Cardiac septum (tissue), 1 donor: ENCODE results near the gene BMP7. TPM values are rescaled to one million over a fixed set of nuclear protein-coding genes. Genes with fewer than 3 reads are reported as not detected.

Source experiments
- DNase-seq: peaks from one replicate; pipeline ENCODE4 v3.0.0-alpha.2; 2020; ENCODE audit warnings: low spot score
- intact Hi-C: fragments of 100-400 bp; cut with DNase I; formaldehyde crosslinking; loops from one replicate; pipeline ENCODE4 v1.14.0; 2022
- long read RNA-seq: library from polyadenylated mRNA; unstranded; transcript quantifications from one replicate; pipeline ENCODE4 v2.0.0, GENCODE V29; 2021
- total RNA-seq: library from RNA; stranded (reverse); fragmentation: NEBNext Ultra II Directional; extraction: Animal tissue kit (Norgen Biotek cat#: 25700); gene quantifications from one replicate; pipeline ENCODE4 v1.2.1, GENCODE V29; 2021
- donor health status: DM: no; HTN: no; CAD: no.

BMP7 gene
- 2.7 TPM for total RNA-seq
- long read RNA-seq, full-length matches to known transcripts: 6 of 6 reads
- long read RNA-seq, partial matches to known transcripts: 0 of 6 reads
- long read RNA-seq, other reads (novel, unspliced or antisense): 0 of 6 reads

DNA sequence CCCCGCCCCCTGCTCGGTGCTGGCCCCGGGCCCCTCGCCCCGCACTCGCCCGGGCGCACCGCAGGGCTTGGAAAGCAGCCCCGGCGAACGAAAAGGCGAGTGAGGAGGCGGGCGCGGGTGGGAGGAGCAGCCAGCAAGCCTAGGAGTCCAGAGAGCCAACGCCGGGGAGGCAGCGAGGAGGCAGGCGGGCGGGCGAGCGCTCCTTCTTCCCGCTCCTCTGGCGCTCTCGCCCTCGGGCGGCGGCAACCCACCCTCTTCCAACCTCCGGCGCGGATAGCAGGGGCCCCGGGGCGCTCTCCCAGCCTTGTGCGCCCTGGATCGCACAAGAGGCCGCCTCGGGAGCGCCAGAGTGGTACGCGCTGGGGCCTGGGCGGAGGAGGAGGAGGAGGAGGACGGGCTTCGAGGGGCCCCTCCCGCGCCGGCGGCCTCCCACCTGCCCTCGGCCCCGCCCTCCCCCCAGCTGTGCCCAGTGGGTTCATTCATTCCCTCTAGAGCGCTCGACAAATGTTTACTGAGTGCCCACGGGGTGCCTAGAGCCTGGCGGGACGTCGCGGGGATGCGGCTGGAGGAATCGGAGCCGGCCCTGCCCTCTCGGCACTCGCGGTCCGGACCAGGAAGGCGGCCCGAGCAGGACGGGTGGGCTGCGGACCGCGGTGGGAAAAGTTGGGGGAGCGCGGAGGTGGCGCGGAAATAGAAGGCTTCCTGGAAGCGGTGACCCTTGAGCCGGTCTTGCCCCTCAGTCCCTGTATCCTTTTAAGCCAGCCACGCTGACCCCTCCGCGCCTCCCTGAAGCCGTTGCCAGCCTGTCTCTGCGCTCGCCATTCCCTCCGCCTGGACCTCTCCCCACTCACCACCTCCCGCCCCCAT is at the start of gene BMP7:
BMP7 (minus strand) TSS at position 351 of the 867 bp plus-strand sequence. CDS start 519 bp downstream, outside the sequence.
- intact Hi-C loops: no loop called here
- no peak for DNase-seq

DNA sequence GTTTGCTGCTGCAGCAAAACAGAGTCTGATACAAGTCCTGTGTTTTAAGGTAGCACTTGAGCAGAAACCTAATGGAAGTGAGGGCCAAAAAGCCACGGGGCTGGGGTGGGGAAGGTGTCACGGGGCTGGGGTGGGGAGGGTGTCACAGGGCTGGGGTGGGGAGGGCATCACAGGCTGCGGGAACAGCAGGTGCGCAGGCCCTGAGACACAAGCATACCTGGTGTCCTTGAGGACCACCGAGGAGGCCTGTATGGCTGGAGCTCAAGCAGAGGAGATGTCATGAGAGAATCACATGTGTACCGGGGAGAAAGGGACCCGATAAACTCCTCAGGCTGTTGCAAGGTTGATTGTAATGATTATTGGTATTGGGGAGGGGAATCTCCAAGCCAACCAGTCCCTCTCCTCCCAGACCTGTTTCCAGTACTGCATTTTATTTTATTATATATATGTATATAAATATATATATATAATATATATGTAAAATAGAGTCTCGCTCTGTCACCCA is 49.6 kb upstream of the BMP7 start:
- intact Hi-C loops: no loop called here
- peak; percentile 10 for DNase-seq

DNA sequence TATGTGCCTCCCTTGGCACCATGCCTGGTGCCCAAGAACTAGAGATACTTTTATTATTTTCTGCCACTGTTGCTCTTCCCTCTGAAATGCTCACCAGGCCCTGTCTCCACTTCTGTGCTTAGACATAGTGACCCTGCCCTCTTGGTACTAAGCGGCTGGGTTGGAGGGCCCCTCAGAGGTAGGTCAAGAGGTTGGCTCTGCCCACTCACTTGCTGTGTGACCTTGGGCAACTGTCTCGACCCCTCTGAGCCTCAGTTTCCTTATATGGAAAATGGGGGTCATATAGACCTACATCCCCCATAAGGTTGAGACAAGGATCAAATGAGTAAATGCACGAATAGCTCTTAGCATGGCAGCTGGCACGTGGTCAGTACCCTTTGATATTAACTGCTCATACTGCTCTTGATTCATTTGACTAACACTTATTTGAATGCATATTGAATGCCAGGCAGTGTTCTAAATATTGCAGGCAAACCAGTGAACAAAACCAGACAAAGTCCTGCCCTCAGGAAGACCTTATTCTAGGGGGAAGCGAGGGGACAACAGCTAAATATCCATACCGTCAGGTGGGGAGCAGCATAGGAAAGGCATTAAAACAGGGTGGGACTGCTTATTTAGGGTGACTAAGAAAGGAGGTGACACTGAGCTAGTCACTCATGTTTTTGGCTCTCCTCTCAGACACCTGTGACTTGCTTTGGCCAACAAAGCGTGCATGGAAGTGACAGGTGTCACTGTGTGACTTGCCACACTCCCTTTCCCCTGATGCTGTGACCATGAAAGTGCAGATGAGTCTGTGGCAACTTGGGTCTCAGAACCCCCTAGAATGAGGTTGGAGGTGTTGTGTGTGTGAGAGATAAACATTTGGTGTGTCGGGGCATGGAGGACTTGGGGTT is 48.9 kb upstream of the BMP7 start:
- intact Hi-C loops: no loop called here
- peak; percentile 6 for DNase-seq

DNA sequence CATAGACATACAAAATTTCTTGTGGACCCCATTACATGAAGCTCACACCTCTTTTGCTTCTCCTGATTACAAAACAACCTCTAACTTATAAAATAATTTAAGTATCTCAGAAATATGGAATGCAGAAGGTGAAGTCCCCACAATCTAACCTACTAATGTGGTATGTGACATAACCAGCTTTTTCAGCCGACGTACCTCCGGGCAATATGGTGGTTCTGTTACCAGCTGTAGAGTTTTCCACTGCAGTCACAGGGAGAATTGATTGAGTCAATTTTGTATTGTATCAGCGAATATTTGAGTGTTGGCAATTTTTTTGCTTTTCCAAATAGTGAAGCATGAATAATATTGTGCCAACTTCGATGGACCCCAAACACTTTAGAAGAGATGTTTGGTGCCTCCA is 47.5 kb upstream of the BMP7 start:
- peak; percentile 12 for DNase-seq
- intact Hi-C loops: no loop called here

DNA sequence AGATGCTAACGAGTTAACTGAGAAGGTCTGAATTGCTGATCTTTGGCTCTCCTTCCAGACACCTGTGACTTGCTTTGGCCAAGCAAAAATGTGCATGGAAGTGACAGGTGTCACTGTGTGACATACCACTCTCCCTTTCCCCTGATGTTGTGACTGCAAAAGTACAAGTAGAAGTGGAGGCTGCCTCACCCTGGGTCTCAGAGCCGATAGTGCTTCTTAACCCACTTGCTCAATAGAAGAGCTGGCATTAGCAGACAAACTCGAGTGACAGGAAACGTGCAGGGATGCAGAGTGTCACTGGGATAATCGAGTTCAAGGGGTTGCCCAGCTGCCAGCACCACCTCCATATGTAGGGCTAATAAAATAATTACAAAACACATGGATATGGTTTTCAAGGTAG is 46.8 kb upstream of the BMP7 start:
- intact Hi-C loops: no loop called here
- DNase-seq: peak; percentile 36

DNA sequence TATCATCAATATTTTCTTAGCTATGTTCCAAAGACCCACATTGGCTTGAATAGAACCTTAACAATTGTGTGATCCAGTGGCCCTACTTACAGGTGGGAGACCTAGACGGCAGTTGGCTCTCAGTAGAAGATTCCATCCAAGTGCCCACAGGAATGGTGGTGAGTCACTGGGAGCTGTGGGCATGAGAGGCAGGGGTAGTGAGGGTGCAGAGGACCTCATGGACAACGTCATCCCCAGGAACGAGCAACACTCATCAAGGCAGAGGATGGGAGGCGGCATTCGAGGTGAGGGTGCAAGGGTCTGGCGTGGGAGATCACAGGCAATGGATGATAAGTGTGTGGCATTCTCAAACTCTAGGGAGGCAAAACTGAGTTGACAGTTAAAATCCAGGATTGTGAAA is 45.7 kb upstream of the BMP7 start:
- intact Hi-C loops: no loop called here

DNA sequence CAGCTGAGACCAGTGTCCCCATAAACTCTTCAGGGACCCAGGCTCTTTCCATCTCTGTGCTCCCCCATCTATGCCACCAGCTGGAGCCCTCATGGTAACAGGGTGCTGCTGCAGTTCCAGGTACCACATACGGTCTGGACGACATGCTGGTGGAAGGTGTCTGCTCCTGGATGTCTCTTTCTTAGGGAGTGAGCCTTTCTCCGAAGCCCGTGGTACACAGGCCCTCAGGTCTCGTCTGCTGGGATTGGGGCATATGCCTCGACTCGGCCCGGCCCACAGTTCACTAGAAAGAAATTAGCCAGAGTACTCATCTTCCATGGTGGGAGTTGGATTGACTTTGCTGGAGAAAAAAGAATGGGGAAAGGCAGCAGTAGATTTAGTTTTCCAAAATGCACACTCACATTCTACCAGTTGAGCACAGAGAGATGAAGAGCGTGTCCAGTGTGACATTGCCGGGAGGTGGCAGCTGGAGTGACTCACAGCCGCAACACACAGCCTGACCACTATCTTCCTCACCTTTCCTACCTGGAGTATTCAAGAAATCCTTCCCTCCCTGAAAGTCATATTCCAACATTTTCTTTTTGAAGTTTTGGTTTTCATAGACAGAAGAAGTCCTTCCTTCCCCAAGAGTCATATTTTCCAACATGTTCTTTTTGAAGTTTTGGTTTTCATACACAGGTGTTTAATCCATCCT is 44.5 kb upstream of the BMP7 start:
- intact Hi-C loops: no loop called here
- peak; percentile 51 for DNase-seq

More for the DNA sequence above, 45.7 kb upstream of the BMP7 start:
- peak; percentile 9 for DNase-seq

DNA sequence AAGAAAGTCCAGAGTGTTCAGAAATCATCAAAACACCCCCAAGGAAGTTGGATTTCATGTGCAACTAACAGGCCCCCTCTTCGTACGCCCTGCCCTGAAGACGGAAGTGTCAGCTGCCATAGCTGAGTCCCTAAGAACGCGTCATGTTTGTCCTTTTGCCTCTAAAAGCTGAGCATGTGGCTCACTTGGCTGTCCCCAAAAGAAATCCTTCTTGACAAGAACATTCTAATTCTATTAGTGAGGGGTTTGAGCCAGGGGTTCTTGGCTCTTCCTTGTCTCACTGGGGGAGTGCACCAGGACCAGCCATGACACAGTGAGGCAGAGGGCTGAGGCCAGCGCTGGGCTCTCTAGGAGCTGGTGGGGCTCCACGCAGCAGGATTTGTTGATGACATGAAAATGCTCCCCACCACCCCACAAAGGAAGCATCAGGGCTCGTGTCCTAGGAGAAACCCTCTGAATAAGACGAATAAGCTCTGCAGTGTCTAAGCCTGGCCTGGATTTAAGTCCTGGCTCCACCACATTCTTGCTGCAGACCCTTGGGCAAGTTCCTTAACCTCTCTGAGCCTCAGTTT is 43.2 kb upstream of the BMP7 start:
- peak; percentile 47 for DNase-seq
- intact Hi-C loops: no loop called here

DNA sequence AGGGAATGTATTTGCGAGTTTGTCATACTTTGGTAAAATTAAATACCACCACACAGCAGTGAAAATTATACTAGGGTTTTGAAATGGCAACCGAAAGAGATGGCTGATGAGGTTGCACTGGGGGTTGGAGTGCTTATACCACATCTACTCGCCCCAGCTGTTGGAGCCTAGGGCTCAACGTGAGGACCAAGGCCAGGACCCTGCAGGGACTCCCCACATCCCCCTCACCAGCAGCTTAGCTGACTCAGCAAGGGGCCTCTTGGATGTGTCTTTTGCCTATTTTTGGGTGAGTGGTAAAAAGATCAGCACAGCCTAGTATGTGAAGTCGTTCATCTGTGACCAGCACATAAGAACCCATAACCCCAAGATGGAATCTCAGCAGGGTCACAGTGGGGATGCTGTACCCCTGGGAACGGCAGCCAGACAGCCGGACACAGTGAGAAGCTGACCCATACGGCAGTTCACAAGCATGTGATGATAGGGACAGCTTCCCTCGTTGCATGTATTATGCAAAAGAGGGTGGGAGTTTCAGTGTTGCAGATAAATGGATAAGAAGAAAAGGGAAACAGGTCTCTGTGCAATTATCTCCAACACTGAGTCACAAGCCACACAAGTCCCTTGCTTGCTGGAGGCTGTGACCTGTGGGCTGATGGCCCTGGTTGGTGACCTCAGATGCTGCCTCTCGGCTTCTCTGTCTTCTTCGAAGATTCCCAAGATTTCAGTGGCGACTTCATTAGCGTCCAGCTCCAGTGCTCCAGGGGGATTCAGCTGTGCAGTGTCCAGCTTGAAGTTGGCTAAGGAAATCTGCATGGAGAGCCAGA is 42.2 kb upstream of the BMP7 start:
- DNase-seq: peak; percentile 39

DNA sequence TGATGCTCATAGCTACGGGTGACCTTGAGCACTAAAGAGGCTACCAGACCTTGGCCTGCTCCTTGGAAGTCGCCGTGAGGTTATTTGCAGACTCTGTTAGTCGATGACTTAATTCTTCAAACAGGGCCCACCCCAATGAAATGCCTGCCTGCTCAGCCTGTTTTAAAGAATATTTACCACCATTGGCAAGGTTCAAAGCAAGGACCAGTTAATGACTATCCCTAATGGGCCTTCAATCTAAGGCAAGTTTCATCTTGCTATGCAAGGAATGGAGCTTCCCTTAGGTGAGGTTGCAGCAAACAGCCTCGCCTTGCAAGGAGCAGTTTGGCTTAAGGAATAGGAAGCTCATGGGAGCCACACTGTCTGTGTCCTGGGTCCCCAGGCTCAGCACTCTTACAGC is 40.3 kb upstream of the BMP7 start:
- peak; percentile 26 for DNase-seq
- intact Hi-C loops: no loop called here

More for the DNA sequence above, 42.2 kb upstream of the BMP7 start:
- intact Hi-C loops: no loop called here

DNA sequence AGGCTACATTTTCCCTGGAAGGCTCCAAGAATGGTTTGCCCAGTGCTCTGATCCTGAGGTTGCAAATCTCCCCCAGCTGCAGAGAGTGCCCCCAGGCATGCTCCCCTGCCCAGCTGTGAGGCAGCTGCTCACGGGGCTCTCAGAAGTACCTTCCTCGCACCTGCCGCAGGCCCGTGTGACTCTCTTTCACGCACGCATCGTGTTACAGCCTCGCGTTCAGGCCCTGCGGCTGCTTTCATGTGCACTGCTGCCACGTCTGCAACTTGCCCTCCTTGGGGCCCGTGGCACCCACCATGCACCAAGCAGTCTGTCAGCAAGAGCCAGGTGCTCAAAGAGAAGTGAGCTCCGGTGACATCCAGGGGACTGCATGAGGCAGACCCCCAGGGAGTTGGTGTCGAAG is 34.6 kb upstream of the BMP7 start:
- DNase-seq: no peak
- intact Hi-C loops: no loop called here

DNA sequence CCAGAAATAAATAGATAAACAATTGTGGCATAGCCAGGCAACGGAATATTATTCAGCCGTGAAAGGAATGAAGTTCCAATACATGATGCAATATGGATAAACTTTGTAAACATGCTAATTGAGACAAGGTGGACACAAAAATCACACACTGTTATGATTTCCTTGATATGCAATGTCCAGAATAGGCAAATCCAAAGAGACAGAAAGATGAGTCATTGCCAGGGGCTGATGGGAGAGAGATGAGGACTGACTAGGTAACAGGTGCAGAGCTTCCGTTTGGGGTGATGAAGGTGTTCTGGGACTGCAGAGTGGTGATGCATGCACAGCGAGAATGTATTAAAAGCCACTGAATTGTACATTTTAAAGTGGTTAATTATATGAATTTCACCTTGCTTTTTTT is 32.0 kb upstream of the BMP7 start:
- no peak for DNase-seq
- intact Hi-C loops: no loop called here

DNA sequence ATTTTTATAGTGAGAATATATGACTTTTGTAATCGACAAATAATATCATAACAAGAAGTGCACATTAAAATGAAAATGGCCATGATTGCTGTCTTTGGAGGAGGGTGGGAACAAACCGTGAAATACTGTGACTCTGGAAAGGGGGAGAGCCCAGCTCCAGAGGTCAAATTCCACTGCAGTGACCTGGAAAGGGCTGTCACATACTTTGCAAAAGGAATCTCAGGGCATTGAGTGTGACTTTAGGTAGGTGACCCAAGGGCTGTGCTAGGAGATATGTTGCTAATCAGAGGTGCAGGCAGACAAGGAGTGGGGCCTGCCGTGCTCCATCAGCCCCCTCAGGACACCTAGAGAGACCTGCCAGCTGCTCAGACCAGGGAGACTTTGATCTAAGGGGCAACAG is 28.1 kb upstream of the BMP7 start:
- DNase-seq: no peak
- intact Hi-C loops: no loop called here

DNA sequence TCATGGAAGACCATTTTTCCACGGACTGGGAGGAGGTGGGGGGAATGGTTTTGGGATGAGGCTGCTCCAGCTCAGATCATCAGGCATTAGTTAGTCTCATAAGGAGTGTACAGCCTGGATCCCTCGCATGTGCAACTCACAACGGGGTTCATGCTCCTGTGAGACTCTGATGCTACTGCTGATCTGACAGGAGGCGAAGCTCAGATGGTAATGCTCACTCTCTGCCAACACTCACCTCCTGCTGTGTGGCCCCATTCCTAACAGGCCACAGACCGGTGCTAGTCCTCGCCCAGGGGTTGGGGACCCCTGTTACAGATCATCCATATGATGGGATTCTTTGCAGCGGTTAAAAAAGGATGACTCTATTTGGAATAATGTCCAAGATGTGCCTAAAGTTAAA is 27.6 kb upstream of the BMP7 start:
- intact Hi-C loops: no loop called here
- no peak for DNase-seq

DNA sequence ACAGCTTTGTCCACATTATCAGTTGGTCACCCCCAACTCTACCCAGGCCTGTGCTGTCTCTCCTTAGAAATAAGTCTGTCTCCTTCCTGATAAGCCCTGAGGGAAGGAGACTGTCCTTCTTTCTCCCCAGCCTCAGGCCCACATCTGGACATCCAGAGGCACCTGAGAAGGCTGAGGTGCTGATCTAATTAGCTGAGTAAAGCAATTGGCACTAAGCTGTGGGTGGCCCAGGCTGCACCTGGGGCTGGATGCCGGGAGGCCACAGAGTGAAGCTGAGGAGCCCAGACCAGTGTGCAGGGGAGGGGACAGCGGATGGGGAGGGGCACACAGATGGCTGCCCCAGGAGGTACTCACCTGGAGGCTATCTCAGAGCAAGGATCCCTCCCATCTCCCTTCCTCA is 26.2 kb upstream of the BMP7 start:
- intact Hi-C loops: no loop called here
- no peak for DNase-seq

DNA sequence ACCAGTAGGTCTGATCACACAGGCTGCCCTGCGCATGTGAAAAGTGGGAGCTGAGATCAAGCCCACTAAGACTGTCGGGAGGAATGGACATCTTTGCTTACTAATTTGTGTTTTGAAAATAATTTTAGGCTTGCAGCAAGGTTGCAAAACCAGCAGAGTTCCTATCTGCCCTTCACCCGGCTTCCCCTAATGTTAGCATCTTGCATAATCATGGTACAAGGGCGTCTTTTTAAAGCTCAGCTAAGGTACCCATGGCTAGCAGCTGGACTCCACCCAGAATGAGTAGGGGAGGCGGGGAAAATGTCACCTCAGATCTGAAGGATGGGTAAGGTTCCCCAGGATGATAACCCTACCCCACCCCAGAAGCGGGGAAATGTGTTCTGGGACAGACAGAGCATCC is 25.3 kb upstream of the BMP7 start:
- intact Hi-C loops: no loop called here
- no peak for DNase-seq

DNA sequence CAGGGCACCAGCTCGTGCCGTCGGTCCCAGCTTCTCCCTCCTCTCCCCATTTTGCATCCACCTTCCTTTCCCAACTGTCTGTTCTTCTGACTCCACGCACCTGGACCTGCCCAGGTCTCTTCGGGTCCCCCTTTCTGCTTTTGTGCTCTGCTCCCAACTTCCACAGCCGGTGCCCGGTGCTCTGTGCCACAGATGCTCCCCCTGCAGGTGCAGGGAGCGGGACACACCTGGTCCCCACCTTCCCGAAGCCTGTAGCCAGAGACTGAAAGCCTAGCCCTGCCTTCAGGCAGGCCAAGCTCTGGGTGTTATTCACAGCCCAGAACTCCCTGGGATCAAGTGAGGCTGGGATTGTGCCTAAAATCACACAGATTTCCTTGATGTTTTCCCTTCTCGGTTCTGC is 24.6 kb upstream of the BMP7 start:
- intact Hi-C loops: no loop called here
- DNase-seq: no peak

DNA sequence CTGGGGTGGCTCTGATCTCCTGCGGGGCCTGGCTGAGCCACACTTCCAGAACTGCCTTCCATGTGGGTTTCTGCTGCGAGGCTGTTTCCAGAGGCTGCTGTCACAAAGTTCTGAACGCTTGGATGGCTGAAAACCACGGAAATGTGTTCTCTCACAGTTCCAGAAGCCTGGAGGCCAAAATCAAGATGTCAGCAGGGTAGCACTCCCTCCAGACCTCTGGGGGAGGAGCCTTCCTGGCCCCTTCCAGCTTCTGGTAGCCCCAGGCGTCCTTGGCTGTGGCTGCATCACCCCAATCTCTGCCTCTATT is 23.7 kb upstream of the BMP7 start:
- DNase-seq: no peak
- intact Hi-C loops: no loop called here
